NT2/D1 (cell line): Measurements from ENCODE around the gene WRAP73.

Source experiments
- DNase-seq: peaks from one replicate; pipeline ENCODE4 v3.0.0-alpha.2; 2011; ENCODE audit warnings: low read depth, low spot score
- H3K27me3 ChIP-seq: 2 replicates; pipeline ENCODE4 v1.6.0; 2011; ENCODE audit warnings: mild to moderate bottlenecking; ENCODE audit not compliant: insufficient read length, insufficient read depth
- H3K36me3 ChIP-seq: 2 replicates; pipeline ENCODE4 v1.6.1; 2011; ENCODE audit warnings: mild to moderate bottlenecking, low read length, mixed read lengths; ENCODE audit not compliant: insufficient read depth, insufficient read length
- H3K4me1 ChIP-seq: 2 replicates; pipeline ENCODE4 v1.5.1; 2011; ENCODE audit not compliant: insufficient read depth, insufficient read length
- H3K4me3 ChIP-seq: 2 replicates; pipeline ENCODE4 v1.5.1; 2011; ENCODE audit warnings: low read depth; ENCODE audit not compliant: insufficient read length
- H3K9ac ChIP-seq: 2 replicates; pipeline ENCODE4 v1.6.0; 2011; ENCODE audit warnings: low read depth; ENCODE audit not compliant: insufficient read length
- H3K9me3 ChIP-seq: 2 replicates; pipeline ENCODE4 v1.5.1; 2011; ENCODE audit warnings: mild to moderate bottlenecking, low read length; ENCODE audit not compliant: insufficient read depth
- SUZ12 ChIP-seq: IDR thresholded peaks from 2 replicates; pipeline ENCODE4 v1.6.1; 2011; ENCODE audit not compliant: insufficient read length, insufficient read depth; ENCODE audit errors: extremely low read depth
- YY1 ChIP-seq: IDR thresholded peaks from 2 replicates; pipeline ENCODE4 v1.6.1; 2011; ENCODE audit not compliant: insufficient read length, insufficient read depth
- ZNF274 ChIP-seq: IDR thresholded peaks from 2 replicates; pipeline ENCODE4 v1.6.1; 2011; ENCODE audit warnings: mild to moderate bottlenecking, low read depth, low read length

Gene WRAP73

GRCh38 chr1:3604997-3605823 is 44.7 kb downstream of the WRAP73 start:
- TF ChIP-seq ZNF274 = no peak
- TF ChIP-seq SUZ12 = no peak
- TF ChIP-seq YY1 = no peak
- Histone ChIP-seq H3K9me3 (peaks cover 8% of the 10 kb centered on the region; the same call in 1 of the 2 replicates), H3K9ac (no peak overlapping the region), H3K27me3 (no peaks in the 10 kb centered on the region), H3K4me3 (no peak overlapping the region), H3K36me3 (no peaks in the 10 kb centered on the region), H3K4me1 (peaks cover 19% of the 10 kb centered on the region)
- no peak for DNase-seq

- TF ChIP-seq SUZ12 (no peak), ZNF274 (no peak)
- peaks cover 18% of the 10 kb centered on the region for H3K4me1 ChIP-seq
- DNase-seq = no peak
- H3K9me3 ChIP-seq = peaks cover 8% of the 10 kb centered on the region; the same call in 1 of the 2 replicates
- no peaks in the 10 kb centered on the region for H3K27me3 ChIP-seq
- H3K9ac ChIP-seq = no peak overlapping the region
- H3K36me3 ChIP-seq = no peaks in the 10 kb centered on the region
- H3K4me3 ChIP-seq = no peak overlapping the region
Observed at GRCh38 chr1:3604468-3604974, 45.4 kb downstream of the WRAP73 start.

DNA sequence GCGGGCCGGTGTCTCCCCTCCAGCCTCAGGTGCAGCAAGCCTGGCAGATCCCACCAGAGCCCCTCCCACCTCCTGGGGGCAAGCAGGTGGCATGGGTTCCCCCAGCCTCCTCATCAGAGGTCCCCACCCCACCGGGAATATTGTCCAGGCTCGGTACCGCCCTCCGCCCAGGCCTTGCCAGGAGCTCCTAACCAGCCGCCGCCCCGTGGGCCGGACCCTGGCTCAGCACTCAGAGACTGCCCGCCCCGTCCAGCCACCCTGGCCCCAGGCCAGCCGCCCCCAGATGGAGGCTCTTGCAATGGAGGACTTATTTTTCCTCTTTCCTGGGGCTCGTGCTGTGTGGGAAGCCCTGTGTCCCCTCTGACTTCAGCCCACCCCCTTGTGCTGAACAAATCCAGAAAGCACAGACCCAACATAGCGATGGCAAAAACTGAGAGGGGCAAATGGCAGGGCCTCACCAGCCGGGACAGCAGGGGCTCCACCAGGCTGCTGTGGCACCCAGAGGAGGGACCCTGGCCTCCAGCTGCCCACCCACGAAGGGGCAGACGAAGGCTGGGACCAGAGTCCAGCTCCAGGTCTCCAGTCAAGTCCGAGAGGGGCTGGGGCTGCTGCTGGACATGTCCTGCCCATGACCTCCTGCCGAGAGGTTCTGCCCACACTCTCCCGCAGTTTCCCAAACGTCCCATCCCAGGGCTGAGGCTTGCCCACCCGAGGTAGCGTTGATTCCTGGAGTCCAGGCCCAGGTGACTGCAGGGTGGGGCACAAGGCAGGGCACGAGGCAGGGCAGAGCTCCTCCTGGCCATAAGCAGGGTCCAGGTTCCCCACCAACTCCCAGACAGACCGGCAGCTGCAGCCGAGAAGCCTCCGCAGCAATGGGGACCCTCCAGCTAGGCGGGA is 46.1 kb downstream of the WRAP73 start:
- Histone ChIP-seq H3K36me3 (no peaks in the 10 kb centered on the region), H3K4me3 (no peak overlapping the region), H3K27me3 (no peaks in the 10 kb centered on the region), H3K4me1 (peaks cover 16% of the 10 kb centered on the region), H3K9me3 (peaks cover 8% of the 10 kb centered on the region; the same call in 1 of the 2 replicates), H3K9ac (no peak overlapping the region)
- DNase-seq = no peak
- TF ChIP-seq YY1 = no peak
- TF ChIP-seq ZNF274 = no peak
- no peak for TF ChIP-seq SUZ12

GRCh38 chr1:3603156-3603555 is 46.7 kb downstream of the WRAP73 start:
- H3K27me3 ChIP-seq = no peaks in the 10 kb centered on the region

DNA sequence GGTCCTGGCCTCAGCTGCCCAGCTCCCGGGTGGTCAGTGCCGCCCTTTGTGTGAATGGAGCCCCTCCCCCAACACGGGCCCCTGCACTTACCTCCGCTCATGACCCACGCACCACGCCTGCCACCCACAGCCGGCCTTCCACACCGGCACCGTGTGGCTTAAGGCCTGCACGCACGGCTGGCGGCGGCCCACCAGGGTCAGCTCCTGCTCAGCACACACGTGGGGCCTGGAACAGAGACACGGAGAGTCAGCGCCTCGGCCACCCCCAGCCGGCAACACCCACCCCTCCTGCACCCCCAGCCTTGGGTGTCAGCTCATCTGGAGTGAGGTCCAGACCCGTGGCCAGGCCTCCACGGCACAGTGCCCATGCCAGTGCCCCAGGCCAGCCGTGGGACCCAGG is 47.5 kb downstream of the WRAP73 start:
- Histone ChIP-seq H3K9ac (no peak overlapping the region), H3K4me3 (no peak overlapping the region), H3K9me3 (peaks cover 8% of the 10 kb centered on the region; the same call in 1 of the 2 replicates), H3K36me3 (no peaks in the 10 kb centered on the region), H3K27me3 (no peaks in the 10 kb centered on the region), H3K4me1 (peaks cover 13% of the 10 kb centered on the region)
- DNase-seq = no peak
- TF ChIP-seq ZNF274 (no peak), SUZ12 (no peak), YY1 (no peak)

More at GRCh38 chr1:3603156-3603555, 46.7 kb downstream of the WRAP73 start:
- no peak for DNase-seq
- peaks cover 13% of the 10 kb centered on the region for H3K4me1 ChIP-seq
- H3K36me3 ChIP-seq = no peaks in the 10 kb centered on the region
- no peak overlapping the region for H3K4me3 ChIP-seq
- no peak overlapping the region for H3K9ac ChIP-seq
- H3K9me3 ChIP-seq = peaks cover 8% of the 10 kb centered on the region; the same call in 1 of the 2 replicates
- TF ChIP-seq SUZ12 (no peak), YY1 (no peak), ZNF274 (no peak)

DNA sequence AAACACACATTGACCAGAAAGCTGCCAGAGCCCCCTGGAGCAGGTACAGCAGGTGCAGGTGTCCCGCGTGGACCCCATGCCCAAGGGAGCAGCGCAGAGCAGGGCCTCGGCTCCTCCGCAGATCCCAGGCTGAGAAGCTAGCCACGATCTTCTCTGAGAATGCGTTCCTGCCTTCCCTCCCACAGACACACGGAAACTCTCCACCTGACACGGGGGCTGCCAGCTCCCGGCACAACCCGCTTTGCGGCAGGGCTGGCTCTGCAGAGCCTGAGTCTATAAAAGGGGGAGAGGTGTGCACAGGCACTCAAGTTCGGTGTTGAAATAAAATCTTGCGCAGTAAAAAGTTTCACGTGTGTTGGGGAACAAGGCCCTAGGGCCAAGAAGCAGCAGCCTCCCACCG is 48.2 kb downstream of the WRAP73 start:
- H3K9ac ChIP-seq = no peak overlapping the region
- peaks cover 8% of the 10 kb centered on the region; the same call in 1 of the 2 replicates for H3K9me3 ChIP-seq
- DNase-seq = no peak
- TF ChIP-seq YY1 = no peak
- no peak for TF ChIP-seq SUZ12
- no peak for TF ChIP-seq ZNF274
- H3K36me3 ChIP-seq = no peaks in the 10 kb centered on the region
- no peaks in the 10 kb centered on the region for H3K27me3 ChIP-seq
- no peak overlapping the region for H3K4me3 ChIP-seq
- peaks cover 11% of the 10 kb centered on the region for H3K4me1 ChIP-seq

DNA sequence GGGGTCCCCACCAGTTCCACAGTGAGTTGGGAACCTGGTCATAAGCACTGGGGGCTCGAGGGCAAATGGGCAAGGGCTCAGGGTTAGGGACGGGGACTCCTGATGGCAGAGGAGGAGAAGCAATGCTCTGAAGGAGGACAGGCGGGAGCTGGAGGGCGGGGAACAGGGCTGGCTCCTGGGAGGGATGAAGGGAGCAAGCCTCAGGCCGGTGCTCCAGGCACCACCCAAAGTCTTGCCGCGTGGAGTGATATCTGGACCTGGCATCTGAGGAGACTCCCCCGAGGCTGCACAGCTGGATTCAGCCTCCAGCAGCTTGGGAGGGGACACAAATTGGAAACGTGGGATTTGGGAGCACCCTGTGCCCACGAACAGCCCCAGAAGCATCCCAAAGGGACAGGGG is 49.5 kb downstream of the WRAP73 start:
- peaks cover 11% of the 10 kb centered on the region for H3K4me1 ChIP-seq
- H3K27me3 ChIP-seq = no peaks in the 10 kb centered on the region
- TF ChIP-seq SUZ12 (no peak), YY1 (no peak), ZNF274 (no peak)
- DNase-seq = no peak
- H3K9ac ChIP-seq = no peak overlapping the region
- peaks cover 8% of the 10 kb centered on the region; the same call in 1 of the 2 replicates for H3K9me3 ChIP-seq
- H3K36me3 ChIP-seq = no peaks in the 10 kb centered on the region
- no peak overlapping the region for H3K4me3 ChIP-seq
